ENCODE data around the gene RELN.

- TF ChIP-seq CTCF (IDR thresholded peaks at IDR 0.05) (no peak), POLR2A (IDR thresholded peaks at IDR 0.05) (no peak)
Observed at GRCh38 chr7:104005197-104005596, 15.7 kb upstream of the RELN start.
